HepG2 (cell line): ENCODE measurements around the gene ALDH1A2.

ENCODE experiments used
- CTCF ChIP-seq: sonication (generic); formaldehyde crosslinking; IDR thresholded peaks from 2 replicates; pipeline ENCODE4 v1.5.0; 2020; ENCODE audit warnings: mild to moderate bottlenecking, missing genetic modification reagents, moderate library complexity
- MAX ChIP-seq: IDR thresholded peaks from 2 replicates; pipeline ENCODE4 v1.6.1; 2012; ENCODE audit warnings: inconsistent platforms
- MIXL1 ChIP-seq: IDR thresholded peaks from 2 replicates; pipeline ENCODE4 v1.6.1; 2016
- MLLT10 ChIP-seq: sonication (generic); formaldehyde crosslinking; IDR thresholded peaks from 2 replicates; pipeline ENCODE4 v1.4.0; 2020; ENCODE audit warnings: missing genetic modification reagents
- POGK ChIP-seq: sonication (generic); formaldehyde crosslinking; conservative IDR thresholded peaks from 2 replicates; pipeline ENCODE4 v1.8.0; 2022; ENCODE audit warnings: mild to moderate bottlenecking, moderate library complexity, missing genetic modification reagents
- TCF12 ChIP-seq, 2 experiments: fragments of 450-650 bp in 1 of 2; sonication (generic) in 1 of 2; formaldehyde crosslinking in 1 of 2; IDR thresholded peaks; 2 replicates each; pipeline versions ENCODE4 v1.6.1 to v1.8.0; 2017 to 2022; ENCODE audit warnings: antibody characterized with exemption in 1 of 2, mild to moderate bottlenecking in 1 of 2, missing genetic modification reagents in 1 of 2, moderate library complexity in 1 of 2
- ZKSCAN5 ChIP-seq: sonication (generic); formaldehyde crosslinking; IDR thresholded peaks from 2 replicates; pipeline ENCODE4 v1.5.1; 2020; ENCODE audit warnings: mild to moderate bottlenecking, missing genetic modification reagents
- ZNF362 ChIP-seq: sonication (generic); formaldehyde crosslinking; IDR thresholded peaks from 2 replicates; pipeline ENCODE4 v1.4.0; 2020; ENCODE audit warnings: missing genetic modification reagents, mild to moderate bottlenecking, borderline replicate concordance
- ZNF580 ChIP-seq: IDR thresholded peaks from 2 replicates; pipeline ENCODE4 v1.6.1; 2016; ENCODE audit warnings: low read depth, borderline replicate concordance

- TF ChIP-seq POGK (no peak), CTCF (no peak), ZNF580 (no peak), ZNF362 (no peak), MLLT10 (CRISPR knock-in tag) (no peak), ZKSCAN5 (CRISPR knock-in tag) (no peak), MAX (no peak), MIXL1 (CRISPR knock-in tag) (no peak), TCF12 (IDR thresholded peaks at IDR 0.05) (no peak), TCF12 (CRISPR knock-in tag; IDR thresholded peaks at IDR 0.05) (no peak)
These were observed 25.4 kb downstream of the ALDH1A2 start for GRCh38 chr15:58040150-58040549.
